HCT116 (cell line): Measurements from ENCODE around the gene SUSD3. TPM values are rescaled to one million over a fixed set of nuclear protein-coding genes. Genes with fewer than 3 reads are reported as not detected.

Source experiments
- ATAC-seq: fragments of 200-7000 bp; cut with Tn5 transposase; 2 replicates; pipeline ENCODE4 v1.9.1; 2020; ENCODE audit warnings: mild to moderate bottlenecking, moderate library complexity
- BruUV-seq: library from RNA; stranded (reverse); fragments of 400-500 nt; replicated peaks from 2 replicates; lab custom pipeline; 2021; lab: Mats Ljungman, UMichigan
- CTCF ChIA-PET: fragments of 300-600 bp; sonication (Branson Sonifier 250); formaldehyde crosslinking; loops from one replicate; lab custom pipeline; 2021; ENCODE audit warnings: antibody characterized with exemption; lab: Charles Lee
- POLR2A ChIA-PET: fragments of 300-600, 350-600 bp; sonication (Branson Sonifier 250); formaldehyde crosslinking; loops from one replicate; lab custom pipeline; 2021; ENCODE audit warnings: antibody characterized with exemption; lab: Charles Lee
- RAD21 ChIA-PET, 2 experiments: fragments of 300-600 bp; sonication (Branson Sonifier 250); formaldehyde crosslinking; loops; one replicate each; lab custom pipeline; 2023; ENCODE audit warnings: low total read pairs in 2 of 2; ENCODE audit not compliant: uncharacterized antibody in 2 of 2, unreplicated experiment in 2 of 2, low non-redundant PET in 1 of 2; lab: Charles Lee
- DNase-seq: peaks from one replicate; pipeline ENCODE4 v3.0.0-alpha.2; 2010; ENCODE audit warnings: low read depth, low spot score
- H2AFZ ChIP-seq: fragments of 200-600 bp; shearing (Covaris generic), sonication (generic); 2 replicates; pipeline ENCODE4 v1.6.1; 2017; ENCODE audit warnings: low read depth, mixed run types, mixed read lengths, antibody characterized with exemption, low read length; ENCODE audit not compliant: poor library complexity, severe bottlenecking
- H3K27ac ChIP-seq: 2 replicates; pipeline ENCODE4 v1.5.1; 2012; ENCODE audit warnings: low read depth, low read length
- H3K27me3 ChIP-seq: fragments of 200-600 bp; sonication (generic); 2 replicates; pipeline ENCODE4 v1.6.1; 2016; ENCODE audit warnings: mixed run types, low read length, mixed read lengths; ENCODE audit not compliant: insufficient read depth
- H3K36me3 ChIP-seq, 2 experiments: fragments of 200-500 bp in 1 of 2; fragments of 200-600 bp in 1 of 2; sonication (Bioruptor generic) in 1 of 2; sonication (generic) in 1 of 2; 2 replicates each; pipeline versions ENCODE4 v1.5.1 to v1.6.1; 2014 to 2016; ENCODE audit warnings: low read length in 2 of 2, inconsistent platforms in 1 of 2, mixed read lengths in 1 of 2, mixed run types in 1 of 2; ENCODE audit not compliant: insufficient read depth in 2 of 2, control insufficient read depth in 1 of 2
- H3K4me1 ChIP-seq, 2 experiments: fragments of 200-600 bp in 1 of 2; sonication (generic) in 1 of 2; 2 replicates each; pipeline versions ENCODE4 v1.5.1 to v1.6.1; 2012 to 2017; ENCODE audit warnings: low read length in 2 of 2, inconsistent platforms in 1 of 2, mild to moderate bottlenecking in 1 of 2, mixed read lengths in 1 of 2, mixed run types in 1 of 2, moderate library complexity in 1 of 2; ENCODE audit not compliant: insufficient read depth in 2 of 2, control insufficient read depth in 1 of 2
- H3K4me2 ChIP-seq: fragments of 200-600 bp; sonication (generic); 2 replicates; pipeline ENCODE4 v1.6.1; 2017; ENCODE audit warnings: mixed run types, low read length, mixed read lengths
- H3K4me3 ChIP-seq, 2 experiments: fragments of 200-600 bp in 1 of 2; sonication (generic) in 1 of 2; replicated peaks in 1 of 2; 2 replicates each; pipeline ENCODE4 v1.5.1; 2011 to 2016; ENCODE audit warnings: low read length in 2 of 2, control low read depth in 1 of 2, low read depth in 1 of 2, mild to moderate bottlenecking in 1 of 2, mixed read lengths in 1 of 2, mixed run types in 1 of 2
- H3K79me2 ChIP-seq: fragments of 200-600 bp; sonication (generic); 2 replicates; pipeline ENCODE4 v1.6.1; 2017; ENCODE audit warnings: mild to moderate bottlenecking, mixed run types, low read length, moderate library complexity, mixed read lengths; ENCODE audit not compliant: insufficient read depth
- H3K9ac ChIP-seq: fragments of 200-600 bp; sonication (generic); 2 replicates; pipeline ENCODE4 v1.6.1; 2016; ENCODE audit warnings: low read length, mixed read lengths
- H3K9me2 ChIP-seq: fragments of 200-600 bp; sonication (generic), shearing (Covaris generic); 2 replicates; pipeline ENCODE4 v1.6.1; 2017; ENCODE audit warnings: mixed run types, mild to moderate bottlenecking, moderate library complexity; ENCODE audit not compliant: insufficient read depth
- H3K9me3 ChIP-seq, 2 experiments: fragments of 200-500 bp in 1 of 2; fragments of 200-600 bp in 1 of 2; sonication (Bioruptor generic) in 1 of 2; sonication (generic) in 1 of 2; 2 replicates each; pipeline ENCODE4 v1.6.1; 2014 to 2017; ENCODE audit warnings: low read length in 2 of 2, mixed read lengths in 2 of 2, inconsistent platforms in 1 of 2, low read depth in 1 of 2, mild to moderate bottlenecking in 1 of 2, mixed run types in 1 of 2, moderate library complexity in 1 of 2; ENCODE audit not compliant: control insufficient read depth in 1 of 2, insufficient read depth in 1 of 2
- H4K20me1 ChIP-seq: fragments of 200-600 bp; sonication (generic), shearing (Covaris generic); 2 replicates; pipeline ENCODE4 v1.6.1; 2017; ENCODE audit warnings: mixed run types, mild to moderate bottlenecking, moderate library complexity; ENCODE audit not compliant: insufficient read depth
- CBX3 ChIP-seq: IDR thresholded peaks from 2 replicates; pipeline ENCODE4 v1.6.1; 2012; ENCODE audit warnings: low read depth
- EGR1 ChIP-seq: IDR thresholded peaks from 2 replicates; pipeline ENCODE4 v1.6.1; 2012; ENCODE audit warnings: low read depth
- ELF1 ChIP-seq: IDR thresholded peaks from 2 replicates; pipeline ENCODE4 v1.6.1; 2012; ENCODE audit warnings: low read depth, borderline replicate concordance
- EZH2 ChIP-seq: fragments of 200-600 bp; sonication (generic); IDR thresholded peaks from 2 replicates; pipeline ENCODE4 v1.6.1; 2017; ENCODE audit warnings: antibody characterized with exemption, mixed run types
- JUND ChIP-seq: IDR thresholded peaks from 2 replicates; pipeline ENCODE4 v1.6.1; 2012
- POLR2AphosphoS5 ChIP-seq: IDR thresholded peaks from 2 replicates; pipeline ENCODE4 v1.6.1; 2011; ENCODE audit warnings: mild to moderate bottlenecking, low read depth, low read length, moderate library complexity
- RAD21 ChIP-seq: IDR thresholded peaks from 2 replicates; pipeline ENCODE4 v1.6.1; 2012; ENCODE audit warnings: low read depth, mild to moderate bottlenecking
- SP1 ChIP-seq: IDR thresholded peaks from 2 replicates; pipeline ENCODE4 v1.6.1; 2012; ENCODE audit warnings: low read depth
- SRF ChIP-seq: IDR thresholded peaks from 2 replicates; pipeline ENCODE4 v1.6.1; 2012; ENCODE audit warnings: low read depth
- ZNF274 ChIP-seq: fragments of 200-500 bp; sonication (Bioruptor generic); IDR thresholded peaks from 2 replicates; pipeline ENCODE4 v1.6.1; 2014; ENCODE audit warnings: mild to moderate bottlenecking, low read depth, low read length, inconsistent platforms
- intact Hi-C: fragments of 100-400 bp; cut with micrococcal nuclease; formaldehyde crosslinking; loops from 2 replicates; pipeline ENCODE4 v1.10.0; 2022
- total RNA-seq: library from RNA; stranded (reverse); gene quantifications from one replicate; pipeline ENCODE4 v1.2.1, GENCODE V29; 2021; ENCODE audit not compliant: unreplicated experiment
- TF ChIP-seq, protein P1 (sequence below): IDR thresholded peaks from 2 replicates; pipeline ENCODE4 v1.6.1; 2012
- TF ChIP-seq, protein P2 (sequence below): IDR thresholded peaks from 2 replicates; pipeline ENCODE4 v1.6.1; 2011; ENCODE audit warnings: mild to moderate bottlenecking, low read length, moderate library complexity; ENCODE audit not compliant: insufficient replicate concordance; ENCODE audit errors: extremely low read depth
- TF ChIP-seq, protein P3 (sequence below): IDR thresholded peaks from 2 replicates; pipeline ENCODE4 v1.6.1; 2012

The SUSD3 gene
- total RNA-seq, 1 experiment from 2014 or later = 11.3 TPM

DNA sequence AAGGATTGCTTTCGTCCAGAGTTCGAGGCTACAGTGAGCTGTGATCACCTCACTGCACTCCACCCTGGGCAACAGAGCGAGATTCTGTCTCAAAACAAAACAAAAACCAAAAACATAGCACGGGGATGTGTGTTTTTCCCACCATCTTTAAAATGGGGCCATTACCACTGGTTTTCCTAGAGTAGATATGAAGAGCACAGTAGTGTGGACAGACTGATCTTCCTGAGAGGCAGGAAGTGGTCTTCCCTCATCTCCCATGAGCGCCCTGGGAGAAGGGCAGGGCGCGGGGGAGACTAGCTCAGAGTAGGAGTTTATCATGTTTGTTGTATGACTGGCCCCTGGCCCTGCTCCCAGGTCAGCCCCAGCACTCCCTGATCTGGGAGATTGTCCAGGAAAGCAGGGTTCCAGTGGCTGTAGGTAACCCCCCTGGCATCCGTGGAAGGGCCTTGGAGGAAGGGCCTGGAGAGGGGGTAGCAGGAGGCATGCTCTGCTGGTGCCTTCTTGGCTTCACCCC lies 2.3 kb downstream of the SUSD3 start:
- DNase-seq = no peak
- Histone ChIP-seq H4K20me1 (no peaks in the 10 kb centered on the region), H3K9me2 (no peaks in the 10 kb centered on the region), H3K4me2 (peak overlapping the region; percentile 87), H3K9ac (no peak overlapping the region), H3K36me3 (no peaks in the 10 kb centered on the region), H3K79me2 (no peaks in the 10 kb centered on the region), H2AFZ (no peak overlapping the region), H3K27ac (no peak overlapping the region), H3K27me3 (no peaks in the 10 kb centered on the region)
- POLR2A ChIA-PET = no interaction called here
- RAD21 ChIA-PET = no interaction called here
- CTCF ChIA-PET = no interaction called here
- intact Hi-C loops = no loop called here
- ATAC-seq = no peak
- BruUV-seq = no TSS peak
- TF ChIP-seq JUND = no peak
- TF ChIP-seq, protein P1, sequence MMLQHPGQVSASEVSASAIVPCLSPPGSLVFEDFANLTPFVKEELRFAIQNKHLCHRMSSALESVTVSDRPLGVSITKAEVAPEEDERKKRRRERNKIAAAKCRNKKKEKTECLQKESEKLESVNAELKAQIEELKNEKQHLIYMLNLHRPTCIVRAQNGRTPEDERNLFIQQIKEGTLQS = no peak
- TF ChIP-seq, protein P2, sequence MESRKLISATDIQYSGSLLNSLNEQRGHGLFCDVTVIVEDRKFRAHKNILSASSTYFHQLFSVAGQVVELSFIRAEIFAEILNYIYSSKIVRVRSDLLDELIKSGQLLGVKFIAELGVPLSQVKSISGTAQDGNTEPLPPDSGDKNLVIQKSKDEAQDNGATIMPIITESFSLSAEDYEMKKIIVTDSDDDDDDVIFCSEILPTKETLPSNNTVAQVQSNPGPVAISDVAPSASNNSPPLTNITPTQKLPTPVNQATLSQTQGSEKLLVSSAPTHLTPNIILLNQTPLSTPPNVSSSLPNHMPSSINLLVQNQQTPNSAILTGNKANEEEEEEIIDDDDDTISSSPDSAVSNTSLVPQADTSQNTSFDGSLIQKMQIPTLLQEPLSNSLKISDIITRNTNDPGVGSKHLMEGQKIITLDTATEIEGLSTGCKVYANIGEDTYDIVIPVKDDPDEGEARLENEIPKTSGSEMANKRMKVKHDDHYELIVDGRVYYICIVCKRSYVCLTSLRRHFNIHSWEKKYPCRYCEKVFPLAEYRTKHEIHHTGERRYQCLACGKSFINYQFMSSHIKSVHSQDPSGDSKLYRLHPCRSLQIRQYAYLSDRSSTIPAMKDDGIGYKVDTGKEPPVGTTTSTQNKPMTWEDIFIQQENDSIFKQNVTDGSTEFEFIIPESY = no peak
- no peak for TF ChIP-seq EZH2
- no peak for TF ChIP-seq SP1
- TF ChIP-seq RAD21 = no peak
- TF ChIP-seq ZNF274 = no peak
- no peak for TF ChIP-seq SRF
- TF ChIP-seq, protein P3, sequence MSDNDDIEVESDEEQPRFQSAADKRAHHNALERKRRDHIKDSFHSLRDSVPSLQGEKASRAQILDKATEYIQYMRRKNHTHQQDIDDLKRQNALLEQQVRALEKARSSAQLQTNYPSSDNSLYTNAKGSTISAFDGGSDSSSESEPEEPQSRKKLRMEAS = no peak
- no peak for TF ChIP-seq CBX3
- TF ChIP-seq EGR1 = no peak
- TF ChIP-seq ELF1 = no peak
- TF ChIP-seq POLR2AphosphoS5 = no peak
- TF ChIP-seq, all 23 proteins: peak for 0
- Histone ChIP-seq H3K4me3 (no peak overlapping the region; a peak in 1 of 4 replicates), H3K4me1 (peaks cover 14 to 38% of the 10 kb centered on the region in 2 experiments), H3K9me3 (no peaks in the 10 kb centered on the region)
